Thoracic aorta (tissue), 2 donors: Measurements from ENCODE around the gene PREX1. TPM values are rescaled to one million over a fixed set of nuclear protein-coding genes. Genes with fewer than 3 reads are reported as not detected.

Source experiments
- ATAC-seq: fragments of 150-250 bp; one replicate; pipeline ENCODE4 v1.8.0; 2017; ENCODE audit warnings: low read depth; ENCODE audit not compliant: insufficient number of reproducible peaks, low FRiP score
- DNase-seq: peaks from one replicate; pipeline ENCODE4 v3.0.0-alpha.2; 2020; ENCODE audit warnings: low spot score
- H3K27ac ChIP-seq, 2 donors: fragments of 200-600 bp; sonication (generic); 1 replicate in 1 of 2; 2 replicates in 1 of 2; pipeline ENCODE4 v1.5.1; 2016; ENCODE audit warnings: mild to moderate bottlenecking in 2 of 2, moderate library complexity in 2 of 2
- H3K27me3 ChIP-seq: fragments of 200-600 bp; sonication (generic); replicated peaks from 2 replicates; pipeline ENCODE4 v1.6.0; 2016; ENCODE audit warnings: mild to moderate bottlenecking; ENCODE audit not compliant: insufficient read depth
- H3K36me3 ChIP-seq: fragments of 200-600 bp; sonication (generic); one replicate; pipeline ENCODE4 v1.5.1; 2016
- H3K4me1 ChIP-seq, 2 donors: fragments of 200-600 bp; sonication (generic); 1 replicate in 1 of 2; 2 replicates in 1 of 2; pipeline versions ENCODE4 v1.5.1 to v1.6.0; 2016; ENCODE audit warnings: low read depth in 2 of 2, mild to moderate bottlenecking in 1 of 2; ENCODE audit not compliant: control insufficient read depth in 1 of 2
- H3K4me3 ChIP-seq: fragments of 200-600 bp; sonication (generic); 2 replicates; pipeline ENCODE4 v1.5.1; 2016; ENCODE audit warnings: mild to moderate bottlenecking
- H3K9me3 ChIP-seq: fragments of 200-600 bp; sonication (generic); 2 replicates; pipeline ENCODE4 v1.5.1; 2016
- CTCF ChIP-seq: fragments of 200-600 bp; sonication (generic); IDR thresholded peaks from one replicate; pipeline ENCODE4 v1.5.1; 2019; ENCODE audit warnings: antibody characterized with exemption
- total RNA-seq, 2 donors: library from RNA; depleted of rRNA; stranded (reverse); fragments of >200 nt; gene quantifications; one replicate each; pipeline versions ENCODE4 v1.1.0 to v1.2.3, GENCODE V29; 2016

Gene PREX1
- total RNA-seq, 2 donors from 2014 or later = 94.6 to 101 TPM

GRCh38 chr20:48858075-48858790 is 30.4 kb upstream of the PREX1 start:
- H3K9me3 ChIP-seq = no peaks in the 10 kb centered on the region
- ATAC-seq (no peak), DNase-seq (no peak)
- H3K4me1 ChIP-seq = peaks cover 0 to 4% of the 10 kb centered on the region in 2 donors
- no peak overlapping the region for H3K27ac ChIP-seq
- H3K4me3 ChIP-seq = no peak overlapping the region
- no peaks in the 10 kb centered on the region for H3K27me3 ChIP-seq
- TF ChIP-seq CTCF = no peak
- no peaks in the 10 kb centered on the region for H3K36me3 ChIP-seq

GRCh38 chr20:48856130-48856529 is 28.3 kb upstream of the PREX1 start:
- TF ChIP-seq CTCF = no peak
- DNase-seq (no peak), ATAC-seq (no peak)
- Histone ChIP-seq H3K27me3 (no peaks in the 10 kb centered on the region), H3K4me1 (no peaks in the 10 kb centered on the region), H3K36me3 (no peaks in the 10 kb centered on the region), H3K4me3 (no peak overlapping the region), H3K9me3 (no peaks in the 10 kb centered on the region), H3K27ac (no peak overlapping the region)

- DNase-seq = no peak
- no peak overlapping the region for H3K27ac ChIP-seq
- no peaks in the 10 kb centered on the region for H3K9me3 ChIP-seq
- no peaks in the 10 kb centered on the region for H3K36me3 ChIP-seq
- TF ChIP-seq CTCF = no peak
- no peak overlapping the region for H3K4me3 ChIP-seq
- H3K27me3 ChIP-seq = no peaks in the 10 kb centered on the region
- no peaks in the 10 kb centered on the region for H3K4me1 ChIP-seq
- ATAC-seq = no peak
Measured at GRCh38 chr20:48855046-48855445, 27.2 kb upstream of the PREX1 start.

- H3K27me3 ChIP-seq = no peaks in the 10 kb centered on the region
- no peak for ATAC-seq
Measured at GRCh38 chr20:48852609-48853008, 24.8 kb upstream of the PREX1 start.

GRCh38 chr20:48851579-48851978 is 23.8 kb upstream of the PREX1 start:
- H3K4me3 ChIP-seq = no peak overlapping the region
- H3K27ac ChIP-seq = no peak overlapping the region
- H3K4me1 ChIP-seq = no peaks in the 10 kb centered on the region
- DNase-seq = no peak
- H3K27me3 ChIP-seq = no peaks in the 10 kb centered on the region
- ATAC-seq = no peak
- H3K9me3 ChIP-seq = no peaks in the 10 kb centered on the region
- H3K36me3 ChIP-seq = no peaks in the 10 kb centered on the region
- TF ChIP-seq CTCF = no peak

More at GRCh38 chr20:48852609-48853008, 24.8 kb upstream of the PREX1 start:
- DNase-seq = no peak
- Histone ChIP-seq H3K4me3 (no peak overlapping the region), H3K9me3 (no peaks in the 10 kb centered on the region), H3K27ac (no peak overlapping the region), H3K4me1 (no peaks in the 10 kb centered on the region), H3K36me3 (no peaks in the 10 kb centered on the region)
- no peak for TF ChIP-seq CTCF
